SK-N-SH treated with all-trans-retinoic acid at 6 μM for 48 hours (cell line): ENCODE results near the gene SGIP1.

Source experiments
- ATAC-seq: fragments of 200-7000 bp; cut with Tn5 transposase; 3 replicates; pipeline ENCODE4 v1.9.1; 2020; ENCODE audit warnings: mild to moderate bottlenecking, moderate library complexity
- ARNTL ChIP-seq: fragments of 450-650 bp; formaldehyde crosslinking; IDR thresholded peaks from 2 replicates; pipeline ENCODE4 v1.5.0; 2020; ENCODE audit warnings: low read depth, mild to moderate bottlenecking, moderate library complexity, borderline replicate concordance
- BACH2 ChIP-seq: fragments of 250-450 bp; sonication (Bioruptor Pico); IDR thresholded peaks from 2 replicates; pipeline ENCODE4 v1.9.0; 2021; ENCODE audit warnings: mild to moderate bottlenecking, borderline replicate concordance
- CREB5 ChIP-seq: fragments of 250-450 bp; sonication (Bioruptor Pico); IDR thresholded peaks from 2 replicates; pipeline ENCODE4 v1.5.1; 2020; ENCODE audit warnings: low read depth, mild to moderate bottlenecking, moderate library complexity
- CSDC2 ChIP-seq: fragments of 250-450 bp; sonication (Bioruptor Pico); IDR thresholded peaks from 2 replicates; pipeline ENCODE4 v1.5.0; 2020; ENCODE audit warnings: mild to moderate bottlenecking, moderate library complexity
- CSRNP3 ChIP-seq: fragments of 250-450 bp; sonication (Bioruptor Pico); IDR thresholded peaks from 2 replicates; pipeline ENCODE4 v1.5.1; 2021; ENCODE audit warnings: mild to moderate bottlenecking, moderate library complexity
- ESRRG ChIP-seq: fragments of 250-450 bp; sonication (Bioruptor Pico); IDR thresholded peaks from 2 replicates; pipeline ENCODE4 v1.6.1; 2021; ENCODE audit warnings: mild to moderate bottlenecking
- GLIS3 ChIP-seq: fragments of 250-450 bp; sonication (Bioruptor Pico); IDR thresholded peaks from 2 replicates; pipeline ENCODE4 v1.5.0; 2020; ENCODE audit warnings: mild to moderate bottlenecking, moderate library complexity
- ISL1 ChIP-seq: fragments of 250-450 bp; sonication (Bioruptor Pico); IDR thresholded peaks from 2 replicates; pipeline ENCODE4 v2.1.2; 2022; ENCODE audit warnings: mild to moderate bottlenecking, moderate library complexity
- OSR1 ChIP-seq: fragments of 250-450 bp; sonication (Bioruptor Pico); IDR thresholded peaks from 2 replicates; pipeline ENCODE4 v1.8.0; 2022; ENCODE audit warnings: moderate library complexity, mild to moderate bottlenecking, inconsistent platforms
- POU6F1 ChIP-seq: fragments of 250-450 bp; sonication (Bioruptor Pico); IDR thresholded peaks from 2 replicates; pipeline ENCODE4 v1.8.0; 2021; ENCODE audit warnings: low read depth, mild to moderate bottlenecking, moderate library complexity, borderline replicate concordance
- PPARA ChIP-seq: fragments of 250-450 bp; sonication (Bioruptor Pico); IDR thresholded peaks from 2 replicates; pipeline ENCODE4 v1.5.0; 2020; ENCODE audit warnings: mild to moderate bottlenecking, borderline replicate concordance
- RARB ChIP-seq: fragments of 250-450 bp; sonication (Bioruptor Pico); IDR thresholded peaks from 2 replicates; pipeline ENCODE4 v1.8.0; 2021; ENCODE audit warnings: mild to moderate bottlenecking, moderate library complexity
- SNAI2 ChIP-seq: fragments of 250-450 bp; sonication (Bioruptor Pico); IDR thresholded peaks from 2 replicates; pipeline ENCODE4 v1.5.0; 2020; ENCODE audit warnings: mild to moderate bottlenecking, moderate library complexity
- TCF4 ChIP-seq: fragments of 250-450 bp; sonication (Bioruptor Pico); IDR thresholded peaks from 2 replicates; pipeline ENCODE4 v1.8.0; 2021; ENCODE audit warnings: mild to moderate bottlenecking, moderate library complexity, borderline replicate concordance
- TOX ChIP-seq: fragments of 250-450 bp; sonication (Bioruptor Pico); IDR thresholded peaks from 2 replicates; pipeline ENCODE4 v1.8.0; 2021; ENCODE audit warnings: mild to moderate bottlenecking, moderate library complexity, borderline replicate concordance
- TSHZ2 ChIP-seq: fragments of 250-450 bp; sonication (Bioruptor Pico); IDR thresholded peaks from 2 replicates; pipeline ENCODE4 v1.5.0; 2020; ENCODE audit warnings: mild to moderate bottlenecking, moderate library complexity
- ZC3H10 ChIP-seq: fragments of 250-450 bp; sonication (Bioruptor Pico); IDR thresholded peaks from 2 replicates; pipeline ENCODE4 v1.5.1; 2021; ENCODE audit warnings: mild to moderate bottlenecking, moderate library complexity
- ZFP3 ChIP-seq: fragments of 250-450 bp; sonication (Bioruptor Pico); IDR thresholded peaks from 2 replicates; pipeline ENCODE4 v1.5.0; 2020; ENCODE audit warnings: mild to moderate bottlenecking, moderate library complexity
- ZFP30 ChIP-seq: fragments of 450-650 bp; formaldehyde crosslinking; IDR thresholded peaks from 2 replicates; pipeline ENCODE4 v1.5.0; 2022; ENCODE audit warnings: mild to moderate bottlenecking, moderate library complexity
- ZNF565 ChIP-seq: fragments of 450-650 bp; formaldehyde crosslinking; conservative IDR thresholded peaks from 2 replicates; pipeline ENCODE4 v1.5.0; 2020; ENCODE audit warnings: low read depth, mild to moderate bottlenecking, moderate library complexity
- ZNF70 ChIP-seq: fragments of 450-650 bp; formaldehyde crosslinking; IDR thresholded peaks from 2 replicates; pipeline ENCODE4 v1.5.0; 2020; ENCODE audit warnings: mild to moderate bottlenecking, moderate library complexity
- ZNF8 ChIP-seq: fragments of 450-650 bp; formaldehyde crosslinking; IDR thresholded peaks from 2 replicates; pipeline ENCODE4 v1.5.0; 2020; ENCODE audit warnings: mild to moderate bottlenecking, moderate library complexity

The SGIP1 gene

GRCh38 chr1:66552829-66553228, 18.9 kb downstream of the SGIP1 start:
- ATAC-seq, result no peak
- TF ChIP-seq ZNF8 (CRISPR knock-in tag) (no peak), RARB (CRISPR knock-in tag) (no peak), GLIS3 (CRISPR knock-in tag) (no peak), TOX (CRISPR knock-in tag) (no peak), ZC3H10 (CRISPR knock-in tag) (no peak), CREB5 (CRISPR knock-in tag) (no peak)

- peak; percentile 64 for ATAC-seq
- TF ChIP-seq ARNTL (CRISPR knock-in tag), result no peak
- TF ChIP-seq ESRRG (CRISPR knock-in tag), result no peak
- TF ChIP-seq POU6F1, result no peak
- TF ChIP-seq OSR1 (CRISPR knock-in tag), result no peak
- no peak for TF ChIP-seq ZFP30 (CRISPR knock-in tag)
- no peak for TF ChIP-seq PPARA (CRISPR knock-in tag)
- TF ChIP-seq ISL1 (CRISPR knock-in tag), result 0 out of 2 replicates have a peak, but pooled peaks have one; percentile 35
- TF ChIP-seq RARB (CRISPR knock-in tag), result no peak
- TF ChIP-seq TOX (CRISPR knock-in tag), result no peak
- TF ChIP-seq GLIS3 (CRISPR knock-in tag), result 0 out of 2 replicates have a peak, but pooled peaks have one; percentile 24
- no peak for TF ChIP-seq ZFP3 (CRISPR knock-in tag)
- TF ChIP-seq ZNF565 (CRISPR knock-in tag), result no peak
- no peak for TF ChIP-seq ZNF8 (CRISPR knock-in tag)
- TF ChIP-seq, all 23 proteins: peak for 2
Measured at GRCh38 chr1:66553846-66554245, 19.9 kb downstream of the SGIP1 start.

- no peak for ATAC-seq
- TF ChIP-seq TOX (CRISPR knock-in tag), result no peak
- TF ChIP-seq ZNF70, result no peak
- no peak for TF ChIP-seq BACH2 (CRISPR knock-in tag)
- TF ChIP-seq TCF4, result no peak
- TF ChIP-seq RARB (CRISPR knock-in tag), result no peak
- no peak for TF ChIP-seq CSRNP3 (CRISPR knock-in tag)
- TF ChIP-seq ZNF8 (CRISPR knock-in tag), result no peak
- no peak for TF ChIP-seq GLIS3 (CRISPR knock-in tag)
- no peak for TF ChIP-seq ZC3H10 (CRISPR knock-in tag)
- TF ChIP-seq TSHZ2, result no peak
- no peak for TF ChIP-seq ISL1 (CRISPR knock-in tag)
- TF ChIP-seq ZFP30 (CRISPR knock-in tag), result no peak
- no peak for TF ChIP-seq PPARA (CRISPR knock-in tag)
- no peak for TF ChIP-seq ZFP3 (CRISPR knock-in tag)
- TF ChIP-seq CSDC2 (CRISPR knock-in tag), result no peak
- TF ChIP-seq OSR1 (CRISPR knock-in tag), result no peak
- no peak for TF ChIP-seq SNAI2 (CRISPR knock-in tag)
- TF ChIP-seq POU6F1, result no peak
- no peak for TF ChIP-seq ESRRG (CRISPR knock-in tag)
- TF ChIP-seq CREB5 (CRISPR knock-in tag), result no peak
Measured at GRCh38 chr1:66556161-66556611, 22.2 kb downstream of the SGIP1 start.
